GM12865 (cell line): ENCODE data around the gene MPPE1.
"Not testable (repeated sequence)": the region's sequence is repeated elsewhere in the genome, so short reads cannot be mapped to it uniquely, and the experiment has no call there.

Experiments used
- DNase-seq: peaks from one replicate; pipeline ENCODE4 v3.0.0; 2010; ENCODE audit warnings: low read depth
- H3K4me3 ChIP-seq: 2 replicates; pipeline ENCODE4 v1.5.1; 2011; ENCODE audit warnings: mild to moderate bottlenecking, low read depth, low read length, control low read depth
- CTCF ChIP-seq: IDR thresholded peaks from 2 replicates; pipeline ENCODE4 v1.5.1; 2011; ENCODE audit warnings: low read length, control low read depth, low read depth, inconsistent platforms; ENCODE audit not compliant: insufficient read depth; ENCODE audit errors: missing control alignments

The MPPE1 gene

GRCh38 chr18:11861583-11862288 lies 46.4 kb downstream of the MPPE1 start:
- H3K4me3 ChIP-seq: no peak overlapping the region
- no peak for DNase-seq
- no peak for TF ChIP-seq CTCF

- no peak for DNase-seq
- TF ChIP-seq CTCF: no peak
- H3K4me3 ChIP-seq: no peak overlapping the region
These were observed 47.3 kb downstream of the MPPE1 start for GRCh38 chr18:11860594-11861450.

GRCh38 chr18:11859903-11860407 lies 48.2 kb downstream of the MPPE1 start:
- no peak for TF ChIP-seq CTCF
- no peak for DNase-seq

GRCh38 chr18:11859282-11859830 lies 48.8 kb downstream of the MPPE1 start:
- no peak for TF ChIP-seq CTCF
- H3K4me3 ChIP-seq: no peak overlapping the region
- DNase-seq: no peak

More at GRCh38 chr18:11859903-11860407, 48.2 kb downstream of the MPPE1 start:
- H3K4me3 ChIP-seq: no peak overlapping the region

- H3K4me3 ChIP-seq: no peak overlapping the region
- no peak for DNase-seq
These were observed 50.8 kb downstream of the MPPE1 start for GRCh38 chr18:11857177-11857887.

GRCh38 chr18:11854554-11854953 lies 53.6 kb downstream of the MPPE1 start:
- DNase-seq, H3K4me3 ChIP-seq: not testable (repeated sequence)

More at GRCh38 chr18:11857177-11857887, 50.8 kb downstream of the MPPE1 start:
- no peak for TF ChIP-seq CTCF
